Retinal pigment epithelial cell (primary cell): ENCODE results near the gene NTSR1.
A peak's percentile ranks its signal among the peaks of the same experiment; 100 is the strongest.

Source experiments
- DNase-seq: peaks from one replicate; pipeline ENCODE4 v3.0.0-alpha.2; 2010; ENCODE audit warnings: low read depth
- H3K4me3 ChIP-seq: 2 replicates; pipeline ENCODE4 v1.5.1; 2011; ENCODE audit warnings: mild to moderate bottlenecking, low read length, control low read depth, moderate library complexity
- CTCF ChIP-seq: conservative IDR thresholded peaks from 2 replicates; pipeline ENCODE4 v1.5.1; 2011; ENCODE audit warnings: low read depth, low read length, control low read depth, inconsistent platforms

NTSR1 gene

GRCh38 chr20:62667530-62668440 is 40.9 kb upstream of the NTSR1 start:
- H3K4me3 ChIP-seq, result no peak overlapping the region
- DNase-seq, result no peak
- TF ChIP-seq CTCF, result no peak

GRCh38 chr20:62668441-62669027 is 40.1 kb upstream of the NTSR1 start:
- peak; percentile 93 for TF ChIP-seq CTCF
- DNase-seq, result no peak
- no peak overlapping the region for H3K4me3 ChIP-seq

- no peak for DNase-seq
- no peak overlapping the region for H3K4me3 ChIP-seq
- no peak for TF ChIP-seq CTCF
These were observed 39.4 kb upstream of the NTSR1 start for GRCh38 chr20:62669249-62669648.

- no peak overlapping the region for H3K4me3 ChIP-seq
- no peak for TF ChIP-seq CTCF
- DNase-seq, result no peak
These were observed 38.5 kb upstream of the NTSR1 start for GRCh38 chr20:62670156-62670555.

- DNase-seq, result no peak
- no peak for TF ChIP-seq CTCF
- H3K4me3 ChIP-seq, result no peak overlapping the region
These were observed 37.6 kb upstream of the NTSR1 start for GRCh38 chr20:62670998-62671397.

- H3K4me3 ChIP-seq, result no peak overlapping the region
- no peak for TF ChIP-seq CTCF
- DNase-seq, result no peak
These were observed 36.9 kb upstream of the NTSR1 start for GRCh38 chr20:62671765-62672164.

- TF ChIP-seq CTCF, result no peak
- no peak overlapping the region for H3K4me3 ChIP-seq
- DNase-seq, result no peak
These were observed 34.3 kb upstream of the NTSR1 start for GRCh38 chr20:62674370-62674769.
